H1 (cell line): ENCODE results near the gene ECD. TPM values are rescaled to one million over a fixed set of nuclear protein-coding genes. Genes with fewer than 3 reads are reported as not detected.

Experiments
- CTCF ChIA-PET: fragments of 300-600 bp; sonication (Branson Sonifier 250); formaldehyde crosslinking; loops from one replicate; lab custom pipeline; 2021; ENCODE audit not compliant: partially characterized antibody; lab: Charles Lee
- POLR2A ChIA-PET: fragments of 300-600 bp; sonication (Branson Sonifier 250); formaldehyde crosslinking; loops from one replicate; lab custom pipeline; 2021; ENCODE audit warnings: inconsistent platforms; ENCODE audit not compliant: partially characterized antibody; lab: Charles Lee
- DNase-seq, 2 experiments: peaks; one replicate each; pipeline versions ENCODE4 v3.0.0 to v3.0.0-alpha.2; 2010 to 2022; ENCODE audit warnings: low spot score in 2 of 2, low read depth in 1 of 2, mixed read lengths in 1 of 2
- FAIRE-seq: peaks from 2 replicates; lab custom pipeline; 2011; peaks lifted over from hg19 to GRCh38; lab: Jason Lieb, UNC
- H2AFZ ChIP-seq: 2 replicates; pipeline ENCODE4 v1.8.1; 2012; ENCODE audit warnings: low read length, inconsistent platforms
- H2AK5ac ChIP-seq: 2 replicates; pipeline ENCODE4 v1.6.1; 2013; ENCODE audit warnings: low read depth, low read length
- H2BK120ac ChIP-seq: replicated peaks from 2 replicates; pipeline ENCODE3; 2013; ENCODE audit warnings: low read depth, low read length, inconsistent platforms
- H2BK12ac ChIP-seq: 2 replicates; pipeline ENCODE4 v1.6.1; 2013; ENCODE audit warnings: low read depth, low read length
- H2BK15ac ChIP-seq: 2 replicates; pipeline ENCODE4 v1.6.1; 2013; ENCODE audit warnings: low read length
- H2BK20ac ChIP-seq: 2 replicates; pipeline ENCODE4 v1.6.1; 2013; ENCODE audit warnings: low read length
- H2BK5ac ChIP-seq: 2 replicates; pipeline ENCODE4 v1.6.1; 2013; ENCODE audit warnings: low read depth, low read length
- H3K14ac ChIP-seq: 2 replicates; pipeline ENCODE4 v1.6.1; 2013; ENCODE audit warnings: inconsistent platforms; ENCODE audit not compliant: insufficient read length
- H3K18ac ChIP-seq: 2 replicates; pipeline ENCODE4 v1.6.1; 2013; ENCODE audit warnings: low read length; ENCODE audit errors: extremely low read depth
- H3K23ac ChIP-seq: 2 replicates; pipeline ENCODE4 v1.6.1; 2013; ENCODE audit warnings: inconsistent platforms; ENCODE audit not compliant: insufficient read length
- H3K23me2 ChIP-seq: 2 replicates; pipeline ENCODE4 v1.6.1; 2013; ENCODE audit warnings: low read depth, low read length
- H3K27ac ChIP-seq: 2 replicates; pipeline ENCODE4 v1.6.1; 2011; ENCODE audit warnings: low read depth, low read length, inconsistent platforms
- H3K27me3 ChIP-seq, 4 experiments: replicated peaks in 1 of 4; 1 replicate in 1 of 4; 2 replicates in 3 of 4; pipeline versions ENCODE4 v1.6.1 to v1.8.1; 2011 to 2013; ENCODE audit warnings: low read length in 3 of 4, mild to moderate bottlenecking in 3 of 4, inconsistent platforms in 2 of 4, mixed read lengths in 2 of 4, moderate library complexity in 1 of 4; ENCODE audit not compliant: control insufficient read depth in 3 of 4, insufficient read depth in 3 of 4; ENCODE audit errors: extremely low read depth in 1 of 4
- H3K36me3 ChIP-seq, 4 experiments: 2 replicates each; pipeline versions ENCODE4 v1.6.1 to v1.8.1; 2011 to 2013; ENCODE audit warnings: mild to moderate bottlenecking in 4 of 4, low read length in 3 of 4, moderate library complexity in 2 of 4, control low read depth in 1 of 4, inconsistent platforms in 1 of 4; ENCODE audit not compliant: insufficient read depth in 4 of 4, control insufficient read depth in 2 of 4
- H3K4ac ChIP-seq: replicated peaks from 2 replicates; pipeline ENCODE3; 2013; ENCODE audit warnings: low read length, low read depth, mixed read lengths, inconsistent platforms; ENCODE audit not compliant: insufficient read length
- H3K4me1 ChIP-seq, 4 experiments: replicated peaks in 1 of 4; 1 replicate in 1 of 4; 2 replicates in 3 of 4; pipeline versions ENCODE4 v1.6.1 to v1.8.1; 2011 to 2013; ENCODE audit warnings: low read length in 3 of 4, inconsistent platforms in 2 of 4, mixed read lengths in 1 of 4; ENCODE audit not compliant: insufficient read depth in 4 of 4, control insufficient read depth in 3 of 4
- H3K4me2 ChIP-seq, 2 experiments: 2 replicates each; pipeline versions ENCODE4 v1.6.1 to v1.8.1; 2011 to 2013; ENCODE audit warnings: low read depth in 2 of 2, low read length in 2 of 2, control low read depth in 1 of 2, inconsistent platforms in 1 of 2, mild to moderate bottlenecking in 1 of 2; ENCODE audit not compliant: insufficient read depth in 1 of 2
- H3K4me3 ChIP-seq, 4 experiments: fragments of 200-600, 300-600 bp in 1 of 4; sonication (generic), shearing (Covaris generic), sonication (Bioruptor Twin) in 1 of 4; 2 replicates each; pipeline versions ENCODE4 v1.5.1 to v1.8.1; 2011 to 2016; ENCODE audit warnings: low read length in 4 of 4, low read depth in 3 of 4, control low read depth in 2 of 4, inconsistent platforms in 2 of 4, mild to moderate bottlenecking in 2 of 4, mixed read lengths in 1 of 4, moderate library complexity in 1 of 4; ENCODE audit not compliant: insufficient read depth in 2 of 4; ENCODE audit errors: extremely low read depth in 1 of 4
- H3K56ac ChIP-seq: replicated peaks from 2 replicates; pipeline ENCODE3; 2013; ENCODE audit warnings: low read depth, mild to moderate bottlenecking, mixed read lengths, low read length, inconsistent platforms; ENCODE audit not compliant: insufficient read length
- H3K79me1 ChIP-seq: 2 replicates; pipeline ENCODE4 v1.6.1; 2013; ENCODE audit warnings: low read depth, low read length, control low read depth
- H3K79me2 ChIP-seq, 2 experiments: 2 replicates each; pipeline versions ENCODE4 v1.6.1 to v1.8.1; 2012 to 2013; ENCODE audit warnings: low read length in 2 of 2, mild to moderate bottlenecking in 2 of 2, inconsistent platforms in 1 of 2; ENCODE audit not compliant: insufficient read depth in 2 of 2, control insufficient read depth in 1 of 2
- H3K9ac ChIP-seq, 4 experiments: replicated peaks in 1 of 4; 1 replicate in 1 of 4; 2 replicates in 3 of 4; pipeline versions ENCODE4 v1.6.1 to v1.8.1; 2011 to 2013; ENCODE audit warnings: low read depth in 3 of 4, low read length in 3 of 4, control low read depth in 2 of 4, mild to moderate bottlenecking in 2 of 4, moderate library complexity in 2 of 4, inconsistent platforms in 1 of 4; ENCODE audit errors: extremely low read depth in 1 of 4
- H3K9me3 ChIP-seq, 2 experiments: 2 replicates each; pipeline versions ENCODE4 v1.6.1 to v1.8.1; 2012 to 2013; ENCODE audit warnings: mild to moderate bottlenecking in 2 of 2, moderate library complexity in 2 of 2, control low read depth in 1 of 2, inconsistent platforms in 1 of 2, low read depth in 1 of 2, low read length in 1 of 2, mixed read lengths in 1 of 2; ENCODE audit not compliant: insufficient read depth in 2 of 2
- H4K20me1 ChIP-seq, 2 experiments: replicated peaks in 1 of 2; 2 replicates each; pipeline versions ENCODE3 to v1.8.1; 2011 to 2013; ENCODE audit warnings: inconsistent platforms in 2 of 2, low read length in 2 of 2, mild to moderate bottlenecking in 1 of 2; ENCODE audit not compliant: insufficient read depth in 2 of 2, control insufficient read depth in 1 of 2
- H4K5ac ChIP-seq: 2 replicates; pipeline ENCODE4 v1.6.1; 2013; ENCODE audit warnings: low read length, low read depth, mixed read lengths, inconsistent platforms; ENCODE audit not compliant: insufficient read length
- H4K8ac ChIP-seq: 2 replicates; pipeline ENCODE4 v1.8.0; 2013; ENCODE audit warnings: mild to moderate bottlenecking, moderate library complexity, low read length, inconsistent platforms; ENCODE audit not compliant: insufficient read depth; ENCODE audit errors: extremely low read depth
- H4K91ac ChIP-seq: replicated peaks from 2 replicates; pipeline ENCODE3; 2013; ENCODE audit warnings: low read length, mixed read lengths, inconsistent platforms; ENCODE audit not compliant: insufficient read length
- JUND ChIP-seq: IDR thresholded peaks from 2 replicates; pipeline ENCODE4 v1.6.1; 2011; ENCODE audit warnings: mild to moderate bottlenecking, improper control_type of control experiment, low read length
- NANOG ChIP-seq: IDR thresholded peaks from 2 replicates; pipeline ENCODE4 v1.6.1; 2011; ENCODE audit warnings: low read length, low read depth, mild to moderate bottlenecking, inconsistent platforms; ENCODE audit not compliant: insufficient read depth, poor library complexity, severe bottlenecking
- WGBS, 2 experiments: shearing (Covaris generic) in 1 of 2; methylation state at CpG; one replicate each; pipeline versions ENCODE4 v1.1.6 to v1.1.7; 2013 to 2015; ENCODE audit warnings: low lambda C conversion rate in 2 of 2, mixed read lengths in 2 of 2, inconsistent platforms in 1 of 2, low coverage in 1 of 2, missing lambda C conversion rate in 1 of 2; ENCODE audit not compliant: insufficient replicate concordance in 2 of 2, insufficient coverage in 1 of 2, insufficient read length in 1 of 2; ENCODE audit errors: extremely low coverage in 1 of 2, missing lambda C conversion rate in 1 of 2; 5-methylcytosine and 5-hydroxymethylcytosine counted together
- polyA plus RNA-seq, 7 experiments: library from polyadenylated mRNA; depleted of rRNA in 3 of 7; stranded (reverse) in 5 of 7; unstranded in 2 of 7; fragments of >200 nt in 5 of 7; fragments of 200-250 nt in 2 of 7; gene quantifications; 1 replicate in 5 of 7; 2 replicates in 1 of 7; 4 replicates in 1 of 7; pipeline versions ENCODE4 v1.2.1 to v1.2.3, GENCODE V29; 2011 to 2013; ENCODE audit warnings: missing spikeins in 2 of 7, mixed read lengths in 2 of 7
- total RNA-seq: library from RNA; stranded (reverse); fragmentation: NEBNext Ultra II Directional; extraction: Animal tissue kit (Norgen Biotek cat#: 25700); gene quantifications from 2 replicates; pipeline ENCODE4 v1.2.1, GENCODE V29; 2021

The ECD gene
- total and polyA plus RNA-seq, 2 of the 8 experiments (the other 6 are each of a cell fraction or from before 2014, with no cell fraction given): 27.1 to 38.0 TPM

DNA sequence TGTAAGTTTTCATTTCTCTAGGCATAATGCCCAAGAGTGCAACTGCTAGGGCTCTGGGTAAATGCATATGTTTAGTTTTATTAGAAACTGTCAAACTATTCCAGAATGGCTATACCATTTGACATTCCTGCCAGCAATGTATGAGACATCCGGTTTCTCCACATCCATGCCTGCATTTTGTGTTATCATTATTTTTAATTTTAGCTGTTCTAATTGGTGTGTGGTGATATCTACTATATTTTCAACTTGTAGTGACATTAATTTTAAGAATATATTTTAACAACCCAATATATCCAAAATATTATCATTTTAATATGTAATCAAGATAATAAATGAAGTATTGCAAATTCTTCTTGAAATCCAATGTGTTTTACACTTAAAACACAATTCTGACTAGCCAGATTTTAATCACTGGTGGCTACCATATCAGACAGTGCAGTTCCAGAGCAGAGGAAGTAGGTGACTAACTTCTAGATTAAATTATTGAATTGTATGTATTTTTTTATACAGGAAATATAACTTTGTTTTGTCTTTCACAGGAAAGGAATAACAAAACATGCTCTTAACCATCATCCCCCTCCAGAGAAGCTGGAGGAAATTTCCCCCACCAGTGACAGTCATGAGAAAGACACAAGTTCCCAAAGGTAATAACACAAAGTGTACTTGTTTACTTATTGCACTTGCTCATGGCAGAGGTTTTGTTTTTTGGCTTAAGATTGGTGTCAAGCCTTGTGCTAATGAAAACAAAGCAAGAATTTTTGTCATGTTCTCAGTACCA, 6.5 kb upstream of the ECD start:
- Histone ChIP-seq H3K4me1 (no peaks in the 10 kb centered on the region), H2AK5ac (no peak overlapping the region), H3K9me3 (no peaks in the 10 kb centered on the region), H3K9ac (no peak overlapping the region), H3K56ac (no peak overlapping the region), H4K20me1 (no peaks in the 10 kb centered on the region), H3K27me3 (no peaks in the 10 kb centered on the region), H3K4ac (no peak overlapping the region), H3K23ac (no peak overlapping the region), H4K5ac (no peak overlapping the region), H3K79me1 (no peaks in the 10 kb centered on the region), H3K79me2 (peaks cover 0 to under 1% of the 10 kb centered on the region in 2 experiments; a peak in 1 of 4 replicates), H3K4me2 (no peak overlapping the region), H3K36me3 (peaks cover 0 to 3% (median 1%) of the 10 kb centered on the region in 4 experiments; a peak in 3 of 8 replicates), H2BK5ac (no peak overlapping the region), H3K18ac (no peak overlapping the region), H3K27ac (no peak overlapping the region), H2BK120ac (no peak overlapping the region), H2BK12ac (no peak overlapping the region), H2AFZ (no peak overlapping the region), H4K91ac (no peak overlapping the region), H2BK20ac (no peak overlapping the region), H3K23me2 (no peaks in the 10 kb centered on the region), H3K14ac (no peak overlapping the region), H2BK15ac (no peak overlapping the region), H3K4me3 (no peak overlapping the region), H4K8ac (no peak overlapping the region)
- ChIA-PET POLR2A (interaction anchor here (1.0 kb wide), 1 partner anchor 79 kb away, joined by 4 read pairs; no protein-coding TSS in a partner anchor), CTCF (no interaction called here)
- DNase-seq (no peak), FAIRE-seq (no peak)
- TF ChIP-seq JUND: no peak
- TF ChIP-seq NANOG: no peak
- 94% methylated on average over 1 of the region's 1 CpG; no CpG with 5 or more reads in 1 of the 2 experiments for WGBS, 2 experiments
